ENCODE results near the gene CD48.

Gene CD48

DNA sequence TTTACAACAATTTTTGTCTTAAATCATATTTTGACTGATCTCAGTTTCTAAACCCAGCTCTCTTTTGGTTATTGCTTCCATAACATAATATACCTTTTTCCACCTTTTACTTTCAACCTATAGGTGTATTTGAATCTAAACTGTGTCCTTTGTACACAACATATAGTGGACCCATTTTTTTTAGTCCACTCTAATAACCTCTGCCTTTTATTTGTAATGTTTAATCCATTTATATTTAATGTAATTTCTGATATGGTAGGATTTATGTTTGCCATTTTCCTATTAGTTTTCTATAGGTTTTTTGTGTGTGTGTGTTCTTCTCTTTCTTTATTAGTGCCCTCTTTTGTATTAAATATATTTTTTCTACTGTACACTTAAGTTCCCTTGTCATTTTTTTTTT, 42.3 kb downstream of the CD48 start:
- H3K27me3 ChIP-seq (ENCODE audit: low read depth, low read length), result no peaks in the 10 kb centered on the region
- peaks cover 41% of the 10 kb centered on the region for H3K4me1 ChIP-seq (ENCODE audit: low read length)
- no peak overlapping the region for H3K4me2 ChIP-seq (ENCODE audit: low read length)
- no peak overlapping the region for H3K4me3 ChIP-seq (ENCODE audit: low read length)
- no peak overlapping the region for H3K27ac ChIP-seq (ENCODE audit: low read length)
- H2AFZ ChIP-seq (ENCODE audit: low read depth, low read length), result no peak overlapping the region
- no peaks in the 10 kb centered on the region for H3K36me3 ChIP-seq (replicated peaks; ENCODE audit: low read depth, low read length)
- no peak for TF ChIP-seq EZH2phosphoT487 (IDR thresholded peaks at IDR 0.05; ENCODE audit: low read depth)
- TF ChIP-seq, protein P1, sequence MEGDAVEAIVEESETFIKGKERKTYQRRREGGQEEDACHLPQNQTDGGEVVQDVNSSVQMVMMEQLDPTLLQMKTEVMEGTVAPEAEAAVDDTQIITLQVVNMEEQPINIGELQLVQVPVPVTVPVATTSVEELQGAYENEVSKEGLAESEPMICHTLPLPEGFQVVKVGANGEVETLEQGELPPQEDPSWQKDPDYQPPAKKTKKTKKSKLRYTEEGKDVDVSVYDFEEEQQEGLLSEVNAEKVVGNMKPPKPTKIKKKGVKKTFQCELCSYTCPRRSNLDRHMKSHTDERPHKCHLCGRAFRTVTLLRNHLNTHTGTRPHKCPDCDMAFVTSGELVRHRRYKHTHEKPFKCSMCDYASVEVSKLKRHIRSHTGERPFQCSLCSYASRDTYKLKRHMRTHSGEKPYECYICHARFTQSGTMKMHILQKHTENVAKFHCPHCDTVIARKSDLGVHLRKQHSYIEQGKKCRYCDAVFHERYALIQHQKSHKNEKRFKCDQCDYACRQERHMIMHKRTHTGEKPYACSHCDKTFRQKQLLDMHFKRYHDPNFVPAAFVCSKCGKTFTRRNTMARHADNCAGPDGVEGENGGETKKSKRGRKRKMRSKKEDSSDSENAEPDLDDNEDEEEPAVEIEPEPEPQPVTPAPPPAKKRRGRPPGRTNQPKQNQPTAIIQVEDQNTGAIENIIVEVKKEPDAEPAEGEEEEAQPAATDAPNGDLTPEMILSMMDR (IDR thresholded peaks at IDR 0.05; ENCODE audit: low read depth, low read length), result no peak
- no peaks in the 10 kb centered on the region for H4K20me1 ChIP-seq (ENCODE audit: insufficient read depth, low read length)
- H3K9ac ChIP-seq (ENCODE audit: low read length), result no peak overlapping the region
- peaks cover 9% of the 10 kb centered on the region for H3K9me3 ChIP-seq (ENCODE audit: insufficient read depth, low read length)
- H3K79me2 ChIP-seq (ENCODE audit: low read length), result no peaks in the 10 kb centered on the region

DNA sequence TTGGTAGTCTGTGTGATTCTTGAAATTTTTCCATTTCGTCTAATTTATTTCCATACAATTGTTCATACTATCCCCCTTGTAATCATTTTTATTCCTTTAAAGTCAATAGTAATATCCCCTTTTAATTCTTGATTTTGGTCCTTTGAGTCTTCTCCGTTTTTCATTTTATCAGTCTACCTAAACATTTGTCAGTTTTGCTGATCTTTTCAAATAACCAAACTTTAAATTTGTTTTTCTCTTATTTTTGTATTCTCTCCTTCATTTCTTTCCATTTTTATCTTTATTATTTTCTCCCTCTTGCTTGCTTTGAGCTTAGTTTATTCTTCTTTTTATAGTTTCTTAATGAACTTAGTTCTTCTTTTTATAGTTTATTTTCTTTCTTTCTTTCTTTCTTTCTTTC, 43.7 kb downstream of the CD48 start:
- no peaks in the 10 kb centered on the region for H4K20me1 ChIP-seq (ENCODE audit: insufficient read depth, low read length)
- no peak overlapping the region for H3K27ac ChIP-seq (ENCODE audit: low read length)
- no peak overlapping the region for H3K9ac ChIP-seq (ENCODE audit: low read length)
- peaks cover 9% of the 10 kb centered on the region for H3K9me3 ChIP-seq (ENCODE audit: insufficient read depth, low read length)
- no peaks in the 10 kb centered on the region for H3K36me3 ChIP-seq (replicated peaks; ENCODE audit: low read depth, low read length)
- H3K4me2 ChIP-seq (ENCODE audit: low read length), result no peak overlapping the region
- H3K79me2 ChIP-seq (ENCODE audit: low read length), result no peaks in the 10 kb centered on the region
- H3K27me3 ChIP-seq (ENCODE audit: low read depth, low read length), result no peaks in the 10 kb centered on the region
- H3K4me3 ChIP-seq (ENCODE audit: low read length), result no peak overlapping the region
- TF ChIP-seq, protein P1 (IDR thresholded peaks at IDR 0.05; ENCODE audit: low read depth, low read length), result no peak
- no peak for TF ChIP-seq EZH2phosphoT487 (IDR thresholded peaks at IDR 0.05; ENCODE audit: low read depth)
- H2AFZ ChIP-seq (ENCODE audit: low read depth, low read length), result no peak overlapping the region
- peaks cover 40% of the 10 kb centered on the region for H3K4me1 ChIP-seq (ENCODE audit: low read length)

DNA sequence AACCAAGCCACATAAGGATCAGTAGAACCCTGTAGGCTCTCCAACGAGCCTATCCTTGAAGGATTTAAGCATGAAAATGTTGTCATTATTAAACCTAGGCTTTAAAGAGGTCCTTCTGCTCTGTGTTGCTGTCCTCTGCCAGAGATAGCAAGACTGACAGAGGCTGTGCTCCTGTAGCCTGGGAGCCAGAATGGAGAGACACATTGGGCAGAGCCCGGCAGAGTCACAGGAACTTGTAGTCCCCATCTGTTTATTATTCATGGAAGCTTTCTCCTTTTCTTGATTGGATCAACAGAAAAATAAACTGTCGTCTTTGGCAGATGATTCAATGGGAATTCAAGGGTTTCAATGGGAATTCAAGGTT, 45.6 kb downstream of the CD48 start:
- Histone ChIP-seq H3K36me3 (replicated peaks; ENCODE audit: low read depth, low read length) (no peaks in the 10 kb centered on the region), H2AFZ (ENCODE audit: low read depth, low read length) (no peak overlapping the region), H3K4me2 (ENCODE audit: low read length) (no peak overlapping the region), H3K79me2 (ENCODE audit: low read length) (no peaks in the 10 kb centered on the region), H3K9ac (ENCODE audit: low read length) (no peak overlapping the region), H3K4me1 (ENCODE audit: low read length) (peaks cover 32% of the 10 kb centered on the region), H3K4me3 (ENCODE audit: low read length) (no peak overlapping the region), H3K27ac (ENCODE audit: low read length) (no peak overlapping the region), H3K9me3 (ENCODE audit: insufficient read depth, low read length) (peaks cover 9% of the 10 kb centered on the region), H3K27me3 (ENCODE audit: low read depth, low read length) (no peaks in the 10 kb centered on the region), H4K20me1 (ENCODE audit: insufficient read depth, low read length) (no peaks in the 10 kb centered on the region)
- TF ChIP-seq EZH2phosphoT487 (IDR thresholded peaks at IDR 0.05; ENCODE audit: low read depth), result no peak
- TF ChIP-seq, protein P1 (IDR thresholded peaks at IDR 0.05; ENCODE audit: low read depth, low read length), result no peak

DNA sequence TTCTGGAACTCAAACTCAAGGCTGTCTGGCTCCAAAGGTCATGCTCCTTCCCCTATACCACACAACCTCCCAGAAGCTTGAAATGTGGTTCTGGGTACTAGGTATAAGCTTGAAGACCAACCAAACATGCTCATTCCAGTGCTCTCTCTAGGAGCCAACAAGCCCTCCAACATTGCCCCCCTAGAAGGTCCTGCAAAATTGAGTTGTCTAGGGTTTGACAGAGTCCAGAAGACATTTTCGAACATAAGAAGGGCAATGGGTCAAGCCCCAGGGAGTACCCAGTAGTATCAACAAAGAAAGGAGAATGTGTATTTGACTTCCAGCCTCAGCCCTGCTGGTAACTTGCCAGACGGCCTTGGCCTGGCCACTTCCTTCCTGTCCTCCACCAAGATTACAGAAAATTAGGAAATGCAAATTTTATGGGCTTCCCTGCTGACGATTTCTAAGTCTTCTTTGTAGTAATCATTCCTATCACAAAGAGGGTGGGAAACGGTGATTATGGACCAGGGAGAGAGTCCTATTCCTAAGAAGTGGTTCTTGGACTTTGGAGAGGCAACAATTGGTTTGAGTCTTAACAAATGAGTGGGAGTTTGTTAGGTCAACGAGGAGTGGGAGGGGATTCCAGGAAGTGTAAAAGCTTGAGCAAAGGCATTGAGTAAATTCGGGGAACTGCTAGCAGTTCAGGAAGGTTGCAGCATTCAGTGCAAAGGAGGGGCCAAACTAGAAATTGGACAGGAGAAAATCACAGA, 46.1 kb downstream of the CD48 start:
- no peak overlapping the region for H3K9ac ChIP-seq (ENCODE audit: low read length)
- 0 out of 2 replicates have a peak overlapping the region, but pooled peaks have one; percentile 8 for H2AFZ ChIP-seq (ENCODE audit: low read depth, low read length)
- no peak for TF ChIP-seq EZH2phosphoT487 (IDR thresholded peaks at IDR 0.05; ENCODE audit: low read depth)
- H3K27me3 ChIP-seq (ENCODE audit: low read depth, low read length), result no peaks in the 10 kb centered on the region
- peak overlapping the region; percentile 52 for H3K4me2 ChIP-seq (ENCODE audit: low read length)
- peak overlapping the region; percentile 62; the same call in 1 of the 2 replicates for H3K27ac ChIP-seq (ENCODE audit: low read length)
- peaks cover 9% of the 10 kb centered on the region for H3K9me3 ChIP-seq (ENCODE audit: insufficient read depth, low read length)
- peaks cover 32% of the 10 kb centered on the region for H3K4me1 ChIP-seq (ENCODE audit: low read length)
- H3K79me2 ChIP-seq (ENCODE audit: low read length), result no peaks in the 10 kb centered on the region
- no peaks in the 10 kb centered on the region for H4K20me1 ChIP-seq (ENCODE audit: insufficient read depth, low read length)
- H3K4me3 ChIP-seq (ENCODE audit: low read length), result no peak overlapping the region
- H3K36me3 ChIP-seq (replicated peaks; ENCODE audit: low read depth, low read length), result no peaks in the 10 kb centered on the region

All from OCI-LY3 (cell line).